Adrenal gland (tissue), 12 donors: ENCODE results near the gene TMEM42. TPM values are rescaled to one million over a fixed set of nuclear protein-coding genes. Genes with fewer than 3 reads are reported as not detected.

Experiments
- DNase-seq, 7 donors: peaks; one replicate each; pipeline ENCODE4 v3.0.0-alpha.2; 2019 to 2020
- H3K27ac ChIP-seq, 5 donors: fragments of 200-600 bp; sonication (generic) in 4 of 5; 1 replicate in 3 of 5; 2 replicates in 2 of 5; pipeline versions ENCODE4 v1.5.1 to v1.8.0; 2016 to 2020; ENCODE audit warnings: mild to moderate bottlenecking in 1 of 5
- H3K27me3 ChIP-seq: fragments of 200-600 bp; 2 replicates; pipeline ENCODE4 v1.8.0; 2021
- H3K36me3 ChIP-seq, 2 donors: fragments of 200-600 bp; replicated peaks in 1 of 2; 1 replicate in 1 of 2; 2 replicates in 1 of 2; pipeline versions ENCODE4 v1.5.1 to v1.8.0; 2018 to 2022
- H3K4me1 ChIP-seq, 2 donors: fragments of 200-600 bp; replicated peaks in 1 of 2; 1 replicate in 1 of 2; 2 replicates in 1 of 2; pipeline versions ENCODE4 v1.5.1 to v1.8.0; 2018 to 2021
- H3K4me3 ChIP-seq, 4 donors: fragments of 200-600 bp; sonication (generic) in 3 of 4; one replicate each; pipeline ENCODE4 v1.5.1; 2016 to 2018
- H3K9me3 ChIP-seq, 3 donors: fragments of 200-600 bp; sonication (generic) in 1 of 3; replicated peaks in 1 of 3; 1 replicate in 2 of 3; 2 replicates in 1 of 3; pipeline versions ENCODE4 v1.5.1 to v1.8.0; 2016 to 2021
- POLR2A ChIP-seq, 2 donors: fragments of 450-650 bp; IDR thresholded peaks; one replicate each; pipeline ENCODE4 v1.6.1; 2017; ENCODE audit warnings: antibody characterized with exemption in 2 of 2, mild to moderate bottlenecking in 2 of 2, moderate library complexity in 1 of 2
- WGBS, 4 donors: extraction: QIAGEN DNeasy Blood & Tissue Kit in 2 of 4; methylation state at CpG; one replicate each; pipeline versions ENCODE4 v1.1.5 to v1.1.7; 2013 to 2017; 5-methylcytosine and 5-hydroxymethylcytosine counted together
- intact Hi-C, 2 donors: fragments of 100-400 bp; cut with DNase I; formaldehyde crosslinking; loops; one replicate each; pipeline versions ENCODE4 v1.14.1 to v1.15.0; 2022 to 2023
- polyA plus RNA-seq, 3 donors: library from polyadenylated mRNA; stranded (reverse); fragments of 200-250 nt in 2 of 3; fragments of 350-450 nt in 1 of 3; fragmentation: Illumina TruSeq in 1 of 3; extraction: RNeasy Lipid Tissue Mini Kit (QIAGEN cat#74804) in 1 of 3; gene quantifications; one replicate each; pipeline ENCODE4 v1.2.3, GENCODE V29; 2013 to 2014
- total RNA-seq, 9 donors: library from RNA; depleted of rRNA in 4 of 9; stranded (reverse); fragments of >200 nt in 4 of 9; fragments of 120-200 nt in 1 of 9; fragmentation: NEBNext Ultra II Directional in 1 of 9; extraction: Animal tissue kit (Norgen Biotek cat#: 25700) in 1 of 9; gene quantifications; one replicate each; pipeline versions ENCODE4 v1.1.0 to v1.2.4, GENCODE V29; 2013 to 2023
- TF ChIP-seq, protein P1 (sequence below), 6 experiments: fragments of 450-650 bp in 4 of 6; fragments of 200-600 bp in 2 of 6; sonication (generic) in 1 of 6; IDR thresholded peaks; 1 replicate in 5 of 6; 2 replicates in 1 of 6; pipeline versions ENCODE4 v1.5.1 to v1.8.0; 2016 to 2021; ENCODE audit warnings: antibody characterized with exemption in 6 of 6, mild to moderate bottlenecking in 2 of 6, moderate library complexity in 1 of 6
- donor health status: healthy with polysubstance abuse.
- donor health status: Bipolar disorder and iron deficiency.
- donor health status: DM: yes; HTN: yes; CAD: no.
- donor health status: DM: no; HTN: no; CAD: no.
- donor health status: DM: no; HTN: no; CAD: no.
- donor health status: DM: yes; HTN: yes; CAD: no.

Gene TMEM42
- total and polyA plus RNA-seq, 12 donors: 7.5 to 41.7 (median 29.5) TPM

DNA sequence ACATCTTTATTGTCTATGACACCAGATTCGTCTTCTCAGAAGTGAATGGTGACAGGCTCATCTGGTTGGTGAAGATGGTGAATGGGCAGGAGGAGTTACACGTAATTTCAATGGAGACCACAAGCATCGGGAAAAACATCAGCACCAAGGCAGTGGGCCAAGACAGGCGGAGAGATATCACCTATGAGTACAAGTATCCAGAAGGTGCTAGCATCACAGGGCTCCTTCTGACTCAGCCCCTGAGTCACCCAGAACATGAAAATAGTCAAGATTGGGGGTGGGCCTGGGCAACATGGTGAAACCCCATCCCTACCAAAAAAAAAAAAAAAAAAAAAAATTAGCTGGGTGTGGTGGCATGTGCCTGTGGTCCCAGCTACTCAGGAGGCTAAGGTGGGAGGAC lies 45.3 kb downstream of the TMEM42 start:
- H3K4me1 ChIP-seq: no peaks in the 10 kb centered on the region
- no peaks in the 10 kb centered on the region for H3K27me3 ChIP-seq
- 54 to 85% (median 80%) methylated on average over 4 of the region's 4 CpGs for WGBS, 4 donors
- no peak overlapping the region for H3K27ac ChIP-seq
- intact Hi-C loops: no loop called here
- no peaks in the 10 kb centered on the region for H3K36me3 ChIP-seq
- H3K4me3 ChIP-seq: no peak overlapping the region
- DNase-seq: no peak
- TF ChIP-seq POLR2A (IDR thresholded peaks at IDR 0.05): no peak
- TF ChIP-seq, protein P1, sequence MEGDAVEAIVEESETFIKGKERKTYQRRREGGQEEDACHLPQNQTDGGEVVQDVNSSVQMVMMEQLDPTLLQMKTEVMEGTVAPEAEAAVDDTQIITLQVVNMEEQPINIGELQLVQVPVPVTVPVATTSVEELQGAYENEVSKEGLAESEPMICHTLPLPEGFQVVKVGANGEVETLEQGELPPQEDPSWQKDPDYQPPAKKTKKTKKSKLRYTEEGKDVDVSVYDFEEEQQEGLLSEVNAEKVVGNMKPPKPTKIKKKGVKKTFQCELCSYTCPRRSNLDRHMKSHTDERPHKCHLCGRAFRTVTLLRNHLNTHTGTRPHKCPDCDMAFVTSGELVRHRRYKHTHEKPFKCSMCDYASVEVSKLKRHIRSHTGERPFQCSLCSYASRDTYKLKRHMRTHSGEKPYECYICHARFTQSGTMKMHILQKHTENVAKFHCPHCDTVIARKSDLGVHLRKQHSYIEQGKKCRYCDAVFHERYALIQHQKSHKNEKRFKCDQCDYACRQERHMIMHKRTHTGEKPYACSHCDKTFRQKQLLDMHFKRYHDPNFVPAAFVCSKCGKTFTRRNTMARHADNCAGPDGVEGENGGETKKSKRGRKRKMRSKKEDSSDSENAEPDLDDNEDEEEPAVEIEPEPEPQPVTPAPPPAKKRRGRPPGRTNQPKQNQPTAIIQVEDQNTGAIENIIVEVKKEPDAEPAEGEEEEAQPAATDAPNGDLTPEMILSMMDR (IDR thresholded peaks at IDR 0.05): no peak
- H3K9me3 ChIP-seq: no peaks in the 10 kb centered on the region

GRCh38 chr3:44907612-44908011 lies 45.9 kb downstream of the TMEM42 start:
- Histone ChIP-seq H3K4me1 (no peaks in the 10 kb centered on the region), H3K9me3 (no peaks in the 10 kb centered on the region), H3K36me3 (no peaks in the 10 kb centered on the region), H3K27ac (no peak overlapping the region), H3K27me3 (no peaks in the 10 kb centered on the region), H3K4me3 (no peak overlapping the region)
- intact Hi-C loops: no loop called here
- WGBS, 4 donors: 54 to 69% (median 59%) methylated on average over 4 of the region's 4 CpGs
- no peak for TF ChIP-seq POLR2A (IDR thresholded peaks at IDR 0.05)
- TF ChIP-seq, protein P1 (IDR thresholded peaks at IDR 0.05): no peak
- DNase-seq: no peak

- no peak overlapping the region for H3K4me3 ChIP-seq
- no peak overlapping the region for H3K27ac ChIP-seq
- intact Hi-C loops: no loop called here
- H3K9me3 ChIP-seq: no peaks in the 10 kb centered on the region
- H3K4me1 ChIP-seq: no peaks in the 10 kb centered on the region
- 19 to 32% (median 26%) methylated on average over 2 of the region's 2 CpGs for WGBS, 4 donors
- no peaks in the 10 kb centered on the region for H3K36me3 ChIP-seq
- no peak for TF ChIP-seq POLR2A (IDR thresholded peaks at IDR 0.05)
- TF ChIP-seq, protein P1 (IDR thresholded peaks at IDR 0.05): no peak
- no peak for DNase-seq
- H3K27me3 ChIP-seq: no peaks in the 10 kb centered on the region
Observed at GRCh38 chr3:44909063-44909462, 47.4 kb downstream of the TMEM42 start.

DNA sequence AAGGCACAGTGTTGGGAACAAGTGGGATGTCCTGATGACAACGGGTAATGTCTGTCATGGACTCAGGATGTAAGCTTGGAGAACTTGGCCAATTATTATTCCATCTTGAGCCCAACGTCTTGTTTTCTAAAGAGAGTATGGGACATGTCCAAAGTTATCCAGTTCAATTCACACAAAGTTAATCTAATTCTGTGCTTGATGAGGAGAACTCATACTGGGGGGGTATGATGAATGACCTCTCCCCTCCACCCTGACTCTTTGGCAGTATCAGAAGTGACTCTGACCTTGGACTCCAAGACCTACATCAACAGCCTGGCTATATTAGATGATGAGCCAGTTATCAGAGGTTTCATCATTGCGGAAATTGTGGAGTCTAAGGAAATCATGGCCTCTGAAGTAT lies 49.0 kb downstream of the TMEM42 start:
- Histone ChIP-seq H3K4me1 (no peaks in the 10 kb centered on the region), H3K36me3 (no peaks in the 10 kb centered on the region), H3K27me3 (no peaks in the 10 kb centered on the region), H3K4me3 (no peak overlapping the region), H3K9me3 (no peaks in the 10 kb centered on the region), H3K27ac (no peak overlapping the region)
- 78 to 89% (median 85%) methylated on average over 3 of the region's 3 CpGs for WGBS, 4 donors
- TF ChIP-seq, protein P1 (IDR thresholded peaks at IDR 0.05): no peak
- no peak for TF ChIP-seq POLR2A (IDR thresholded peaks at IDR 0.05)
- intact Hi-C loops: loop anchor here in 1 of 2 donors (5.0 kb wide), 1 partner anchor 378 kb away; no protein-coding TSS in a partner anchor
- DNase-seq: no peak
